Activated T-cell treated with anti-CD3 and anti-CD28 coated beads for 24 hours (primary cell): ENCODE data around the gene MRPL42.
"Not testable (repeated sequence)": the region's sequence is repeated elsewhere in the genome, so short reads cannot be mapped to it uniquely, and the experiment has no call there.

Experiments used
- DNase-seq: peaks from one replicate; pipeline ENCODE4 v3.0.0-alpha.2; 2020; ENCODE audit warnings: low read depth

Gene MRPL42

GRCh38 chr12:93447555-93448290 lies 19.6 kb upstream of the MRPL42 start:
- DNase-seq, result no peak

- no peak for DNase-seq
These were observed 18.5 kb upstream of the MRPL42 start for GRCh38 chr12:93448796-93449195.

- no peak for DNase-seq
These were observed 18.0 kb upstream of the MRPL42 start for GRCh38 chr12:93449277-93449676.

GRCh38 chr12:93451423-93452158 lies 15.7 kb upstream of the MRPL42 start:
- DNase-seq, result no peak

GRCh38 chr12:93453633-93454032 lies 13.7 kb upstream of the MRPL42 start:
- DNase-seq, result no peak

GRCh38 chr12:93456077-93456476 lies 11.2 kb upstream of the MRPL42 start:
- DNase-seq, result no peak

- DNase-seq, result no peak
These were observed 8.2 kb upstream of the MRPL42 start for GRCh38 chr12:93459097-93459496.

- no peak for DNase-seq
These were observed 7.3 kb upstream of the MRPL42 start for GRCh38 chr12:93460003-93460402.

GRCh38 chr12:93460902-93461301 lies 6.4 kb upstream of the MRPL42 start:
- no peak for DNase-seq

- DNase-seq, result no peak
These were observed 5.8 kb upstream of the MRPL42 start for GRCh38 chr12:93461503-93461902.

GRCh38 chr12:93465841-93466240 lies 1.5 kb upstream of the MRPL42 start:
- DNase-seq, result no peak

GRCh38 chr12:93466625-93467350 lies 526 bp upstream of the MRPL42 start:
- no peak for DNase-seq

GRCh38 chr12:93468008-93468371 lies 676 bp downstream of the MRPL42 start:
- no peak for DNase-seq

GRCh38 chr12:93469386-93469785 lies 2.1 kb downstream of the MRPL42 start:
- no peak for DNase-seq

GRCh38 chr12:93476555-93476954 lies 9.2 kb downstream of the MRPL42 start:
- DNase-seq, result no peak

- DNase-seq, result no peak
These were observed 15.4 kb downstream of the MRPL42 start for GRCh38 chr12:93482721-93483120.

GRCh38 chr12:93483151-93483807 lies 16.0 kb downstream of the MRPL42 start:
- no peak for DNase-seq

- no peak for DNase-seq
These were observed 17.1 kb downstream of the MRPL42 start for GRCh38 chr12:93484315-93484981.

- DNase-seq, result not testable (repeated sequence)
These were observed 25.5 kb downstream of the MRPL42 start for GRCh38 chr12:93492808-93493207.

GRCh38 chr12:93494096-93494495 lies 26.8 kb downstream of the MRPL42 start:
- no peak for DNase-seq

GRCh38 chr12:93497456-93497855 lies 30.1 kb downstream of the MRPL42 start:
- no peak for DNase-seq

- DNase-seq, result not testable (repeated sequence)
These were observed 31.5 kb downstream of the MRPL42 start for GRCh38 chr12:93498813-93499212.
